ENCODE data around the gene PEX5L. TPM values are rescaled to one million over a fixed set of nuclear protein-coding genes. Genes with fewer than 3 reads are reported as not detected.

Gene PEX5L
- total RNA-seq, 2 donors from 2014 or later, result 4.2 to 13.2 TPM

DNA sequence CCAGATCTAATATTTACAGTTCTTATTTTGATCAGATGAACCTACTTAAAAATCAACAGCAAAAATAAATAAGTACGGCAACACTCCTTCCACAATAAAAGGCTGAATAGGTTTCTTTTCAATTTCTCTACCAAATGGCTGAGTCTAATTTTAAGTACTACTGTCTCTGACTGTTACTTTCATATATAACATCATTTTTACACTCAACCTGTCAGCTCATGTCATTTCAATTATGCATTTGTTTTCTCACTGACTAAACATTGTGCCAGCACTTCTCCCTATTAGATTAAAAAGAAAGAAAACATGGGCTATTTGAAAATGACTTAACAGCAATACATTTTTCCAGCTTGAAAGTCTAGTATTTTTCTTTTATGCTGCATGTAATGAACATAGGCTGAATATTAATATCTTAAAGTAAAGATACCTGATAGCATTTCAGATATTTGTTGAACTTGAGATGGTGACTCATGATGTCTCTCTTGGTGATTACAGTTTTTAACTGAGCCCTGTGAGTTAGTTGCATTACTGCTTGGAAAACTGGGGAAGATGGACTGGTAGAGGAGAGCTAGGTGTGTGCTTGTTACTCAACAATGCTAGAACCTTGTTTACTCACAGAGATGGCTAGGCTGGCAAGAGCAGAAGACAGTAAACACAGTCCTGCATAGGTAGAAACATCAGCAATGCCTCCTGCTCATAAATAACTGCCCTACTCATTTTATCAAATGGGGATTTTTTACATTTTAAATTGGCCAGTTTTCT, 73.9 kb downstream of the PEX5L start:
- H3K4me1 ChIP-seq, result peaks cover 19% of the 10 kb centered on the region

DNA sequence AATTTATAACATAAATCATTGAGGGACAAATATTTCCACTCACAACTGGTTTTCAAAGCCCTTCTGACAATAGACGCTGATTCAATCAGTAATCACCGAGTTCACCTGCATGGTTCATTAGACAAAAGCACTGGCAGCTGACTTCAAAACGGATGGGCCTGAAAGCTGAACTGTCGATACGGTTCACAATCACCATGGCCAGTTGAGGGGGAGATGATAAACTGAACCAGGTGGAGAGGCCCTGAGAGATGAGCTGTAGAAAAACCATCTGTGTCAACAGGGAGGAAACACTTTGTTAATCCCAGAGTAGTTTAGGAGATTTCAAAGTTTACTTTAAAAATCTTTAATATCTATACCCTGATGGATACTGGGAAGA, 75.0 kb downstream of the PEX5L start:
- Histone ChIP-seq H3K27me3 (no peaks in the 10 kb centered on the region), H3K9me3 (no peaks in the 10 kb centered on the region), H3K36me3 (replicated peaks in 1 of 2; ENCODE audit: insufficient read depth in 1 of 2, low read depth in 2 of 2) (no peaks in the 10 kb centered on the region), H3K27ac (no peak overlapping the region), H3K4me3 (no peak overlapping the region), H3K4me1 (peaks cover 19% of the 10 kb centered on the region)
- DNase-seq (no peak), ATAC-seq (no peak)
- 59 to 83% methylated on average over 5 of the region's 5 CpGs for WGBS, 2 donors
- TF ChIP-seq, protein P1, sequence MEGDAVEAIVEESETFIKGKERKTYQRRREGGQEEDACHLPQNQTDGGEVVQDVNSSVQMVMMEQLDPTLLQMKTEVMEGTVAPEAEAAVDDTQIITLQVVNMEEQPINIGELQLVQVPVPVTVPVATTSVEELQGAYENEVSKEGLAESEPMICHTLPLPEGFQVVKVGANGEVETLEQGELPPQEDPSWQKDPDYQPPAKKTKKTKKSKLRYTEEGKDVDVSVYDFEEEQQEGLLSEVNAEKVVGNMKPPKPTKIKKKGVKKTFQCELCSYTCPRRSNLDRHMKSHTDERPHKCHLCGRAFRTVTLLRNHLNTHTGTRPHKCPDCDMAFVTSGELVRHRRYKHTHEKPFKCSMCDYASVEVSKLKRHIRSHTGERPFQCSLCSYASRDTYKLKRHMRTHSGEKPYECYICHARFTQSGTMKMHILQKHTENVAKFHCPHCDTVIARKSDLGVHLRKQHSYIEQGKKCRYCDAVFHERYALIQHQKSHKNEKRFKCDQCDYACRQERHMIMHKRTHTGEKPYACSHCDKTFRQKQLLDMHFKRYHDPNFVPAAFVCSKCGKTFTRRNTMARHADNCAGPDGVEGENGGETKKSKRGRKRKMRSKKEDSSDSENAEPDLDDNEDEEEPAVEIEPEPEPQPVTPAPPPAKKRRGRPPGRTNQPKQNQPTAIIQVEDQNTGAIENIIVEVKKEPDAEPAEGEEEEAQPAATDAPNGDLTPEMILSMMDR (IDR thresholded peaks at IDR 0.05), result no peak
- TF ChIP-seq POLR2A (IDR thresholded peaks at IDR 0.05), result no peak
- intact Hi-C loops (cut with DNase I), result no loop called here

More for the DNA sequence above, 73.9 kb downstream of the PEX5L start:
- intact Hi-C loops (cut with DNase I), result no loop called here
- DNase-seq (no peak), ATAC-seq (no peak)
- no peaks in the 10 kb centered on the region for H3K36me3 ChIP-seq (replicated peaks in 1 of 2; ENCODE audit: insufficient read depth in 1 of 2, low read depth in 2 of 2)
- H3K4me3 ChIP-seq, result no peak overlapping the region
- TF ChIP-seq, protein P1 (IDR thresholded peaks at IDR 0.05), result no peak
- no peak for TF ChIP-seq POLR2A (IDR thresholded peaks at IDR 0.05)
- H3K9me3 ChIP-seq, result no peaks in the 10 kb centered on the region
- 39 to 45% methylated on average over 1 of the region's 1 CpG for WGBS, 2 donors
- H3K27ac ChIP-seq, result no peak overlapping the region
- H3K27me3 ChIP-seq, result no peaks in the 10 kb centered on the region

DNA sequence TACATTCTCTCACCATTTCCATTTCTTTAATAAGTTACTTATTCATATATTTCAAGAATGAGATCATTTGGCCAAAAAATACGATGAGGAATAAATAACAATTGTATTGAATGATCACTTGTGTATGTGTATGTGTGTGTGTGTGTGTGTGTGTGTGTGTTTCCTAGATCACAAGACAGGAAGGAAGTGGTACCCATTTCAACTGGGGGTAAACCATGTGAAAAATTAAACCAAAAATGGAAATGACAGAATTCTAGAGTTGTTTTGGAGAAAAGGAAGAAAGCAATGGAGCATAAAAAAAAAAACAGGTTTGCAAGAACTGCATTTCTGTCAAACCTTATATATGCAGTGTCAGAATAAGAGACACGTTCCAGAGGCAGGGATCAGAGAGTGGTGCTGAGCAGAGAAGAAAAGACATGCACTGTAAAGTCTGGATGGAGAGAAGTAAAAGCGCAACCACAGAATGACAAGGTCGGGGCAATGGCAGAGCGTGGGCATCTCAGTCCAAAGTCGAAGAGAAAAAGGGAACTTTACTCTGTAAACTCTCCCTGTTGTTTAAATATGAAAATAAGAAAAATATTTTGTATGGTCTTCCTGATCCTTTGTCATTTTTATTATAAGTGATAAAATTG, 75.5 kb downstream of the PEX5L start:
- DNase-seq, result no peak
- peaks cover 19% of the 10 kb centered on the region for H3K4me1 ChIP-seq
- no peak for TF ChIP-seq POLR2A (IDR thresholded peaks at IDR 0.05)
- TF ChIP-seq, protein P1 (IDR thresholded peaks at IDR 0.05), result no peak
- WGBS, 2 donors, result 79 to 81% methylated on average over 6 of the region's 6 CpGs
- H3K36me3 ChIP-seq (replicated peaks in 1 of 2; ENCODE audit: insufficient read depth in 1 of 2, low read depth in 2 of 2), result no peaks in the 10 kb centered on the region
- ATAC-seq, result no peak
- no peak overlapping the region for H3K4me3 ChIP-seq
- no peaks in the 10 kb centered on the region for H3K9me3 ChIP-seq
- intact Hi-C loops (cut with DNase I), result no loop called here
- H3K27ac ChIP-seq, result no peak overlapping the region
- no peaks in the 10 kb centered on the region for H3K27me3 ChIP-seq

DNA sequence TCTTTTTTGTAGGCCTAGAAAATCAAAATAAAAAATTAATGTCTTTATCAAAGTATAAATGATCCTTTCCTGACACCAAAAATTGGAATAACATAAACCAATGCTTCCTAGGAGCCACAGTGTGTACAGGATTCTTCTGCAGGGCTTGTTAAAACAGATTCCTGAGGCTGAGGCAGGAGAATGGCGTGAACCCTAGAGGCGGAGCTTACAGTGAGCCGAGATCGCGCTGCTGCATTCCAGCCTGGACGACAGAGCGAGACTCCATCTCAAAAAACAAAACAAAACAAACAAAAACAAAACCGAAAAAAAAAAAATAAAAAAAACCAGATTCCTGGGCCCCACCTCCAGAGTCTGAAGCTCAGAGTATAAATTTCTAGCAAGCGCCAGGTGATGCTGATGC, 78.0 kb downstream of the PEX5L start:
- DNase-seq (no peak), ATAC-seq (no peak)
- H3K36me3 ChIP-seq (replicated peaks in 1 of 2; ENCODE audit: insufficient read depth in 1 of 2, low read depth in 2 of 2), result no peaks in the 10 kb centered on the region
- H3K4me3 ChIP-seq, result no peak overlapping the region
- H3K9me3 ChIP-seq, result no peaks in the 10 kb centered on the region
- intact Hi-C loops (cut with DNase I), result no loop called here
- WGBS, 2 donors, result 87 to 92% methylated on average over 9 of the region's 9 CpGs
- peaks cover 14% of the 10 kb centered on the region for H3K4me1 ChIP-seq
- no peak overlapping the region for H3K27ac ChIP-seq
- TF ChIP-seq POLR2A (IDR thresholded peaks at IDR 0.05), result no peak
- TF ChIP-seq, protein P1 (IDR thresholded peaks at IDR 0.05), result no peak
- no peaks in the 10 kb centered on the region for H3K27me3 ChIP-seq
